ENCODE measurements around the gene TRAF3IP1.

Gene TRAF3IP1

DNA sequence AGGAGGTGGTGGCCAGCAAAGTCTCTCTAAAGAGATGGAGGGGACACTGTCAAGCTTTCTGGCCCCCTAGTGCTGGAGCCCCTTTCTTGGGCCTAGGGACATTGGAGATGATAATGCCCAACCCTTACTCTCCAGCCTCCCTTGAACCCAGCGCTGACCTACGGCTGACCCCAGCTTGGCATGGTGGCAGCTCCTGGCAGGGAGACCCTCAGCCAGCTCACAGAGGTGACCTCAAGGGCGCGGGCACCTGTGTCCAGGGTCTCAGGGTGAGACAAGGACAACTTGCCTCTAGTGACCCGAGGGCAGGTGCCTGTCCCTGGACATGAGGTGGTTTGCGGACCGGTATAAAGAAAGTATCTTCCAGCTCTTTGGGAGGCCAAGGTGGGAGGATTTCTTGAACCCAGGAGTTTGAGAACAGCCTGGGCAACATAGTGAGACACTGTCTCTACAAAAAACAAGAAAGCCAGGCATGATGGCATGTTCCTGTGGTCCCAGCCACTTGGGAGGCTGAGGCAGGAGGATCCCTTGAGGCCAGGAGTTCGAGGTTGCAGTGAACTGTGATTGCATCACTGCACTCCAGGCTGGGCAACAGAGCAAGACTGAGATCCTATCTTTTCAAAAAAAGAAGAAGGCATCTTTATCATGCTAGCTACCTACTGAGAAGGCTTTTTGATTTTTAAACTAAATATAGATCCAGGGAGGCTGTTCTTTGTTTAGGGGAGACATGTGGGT lies 28.6 kb upstream of the TRAF3IP1 start:
- no peak for ATAC-seq
- TF ChIP-seq ZFP3 (CRISPR knock-in tag; IDR thresholded peaks at IDR 0.05) (no peak), ZFP30 (CRISPR knock-in tag; IDR thresholded peaks at IDR 0.05) (no peak), PPARA (CRISPR knock-in tag; IDR thresholded peaks at IDR 0.05; ENCODE audit: borderline replicate concordance) (no peak), SNAI2 (CRISPR knock-in tag; IDR thresholded peaks at IDR 0.05) (no peak), ZNF8 (CRISPR knock-in tag; IDR thresholded peaks at IDR 0.05) (no peak), BACH2 (CRISPR knock-in tag; IDR thresholded peaks at IDR 0.05; ENCODE audit: borderline replicate concordance) (no peak), TCF4 (CRISPR knock-in tag; IDR thresholded peaks at IDR 0.05; ENCODE audit: borderline replicate concordance) (no peak), TOX (CRISPR knock-in tag; IDR thresholded peaks at IDR 0.05; ENCODE audit: borderline replicate concordance) (no peak), OSR1 (CRISPR knock-in tag; IDR thresholded peaks at IDR 0.05) (no peak), ARNTL (CRISPR knock-in tag; IDR thresholded peaks at IDR 0.05; ENCODE audit: borderline replicate concordance, low read depth) (no peak), ZC3H10 (CRISPR knock-in tag; IDR thresholded peaks at IDR 0.05) (no peak), ZNF70 (CRISPR knock-in tag; IDR thresholded peaks at IDR 0.05) (no peak), ESRRG (CRISPR knock-in tag; IDR thresholded peaks at IDR 0.05) (no peak), ISL1 (CRISPR knock-in tag; IDR thresholded peaks at IDR 0.05) (no peak), RARB (CRISPR knock-in tag; IDR thresholded peaks at IDR 0.05) (no peak), GLIS3 (CRISPR knock-in tag; IDR thresholded peaks at IDR 0.05) (no peak)
- TF ChIP-seq, protein P1, sequence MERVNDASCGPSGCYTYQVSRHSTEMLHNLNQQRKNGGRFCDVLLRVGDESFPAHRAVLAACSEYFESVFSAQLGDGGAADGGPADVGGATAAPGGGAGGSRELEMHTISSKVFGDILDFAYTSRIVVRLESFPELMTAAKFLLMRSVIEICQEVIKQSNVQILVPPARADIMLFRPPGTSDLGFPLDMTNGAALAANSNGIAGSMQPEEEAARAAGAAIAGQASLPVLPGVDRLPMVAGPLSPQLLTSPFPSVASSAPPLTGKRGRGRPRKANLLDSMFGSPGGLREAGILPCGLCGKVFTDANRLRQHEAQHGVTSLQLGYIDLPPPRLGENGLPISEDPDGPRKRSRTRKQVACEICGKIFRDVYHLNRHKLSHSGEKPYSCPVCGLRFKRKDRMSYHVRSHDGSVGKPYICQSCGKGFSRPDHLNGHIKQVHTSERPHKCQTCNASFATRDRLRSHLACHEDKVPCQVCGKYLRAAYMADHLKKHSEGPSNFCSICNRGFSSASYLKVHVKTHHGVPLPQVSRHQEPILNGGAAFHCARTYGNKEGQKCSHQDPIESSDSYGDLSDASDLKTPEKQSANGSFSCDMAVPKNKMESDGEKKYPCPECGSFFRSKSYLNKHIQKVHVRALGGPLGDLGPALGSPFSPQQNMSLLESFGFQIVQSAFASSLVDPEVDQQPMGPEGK (CRISPR knock-in tag; IDR thresholded peaks at IDR 0.05; ENCODE audit: borderline replicate concordance), result no peak
- TF ChIP-seq, protein P2, sequence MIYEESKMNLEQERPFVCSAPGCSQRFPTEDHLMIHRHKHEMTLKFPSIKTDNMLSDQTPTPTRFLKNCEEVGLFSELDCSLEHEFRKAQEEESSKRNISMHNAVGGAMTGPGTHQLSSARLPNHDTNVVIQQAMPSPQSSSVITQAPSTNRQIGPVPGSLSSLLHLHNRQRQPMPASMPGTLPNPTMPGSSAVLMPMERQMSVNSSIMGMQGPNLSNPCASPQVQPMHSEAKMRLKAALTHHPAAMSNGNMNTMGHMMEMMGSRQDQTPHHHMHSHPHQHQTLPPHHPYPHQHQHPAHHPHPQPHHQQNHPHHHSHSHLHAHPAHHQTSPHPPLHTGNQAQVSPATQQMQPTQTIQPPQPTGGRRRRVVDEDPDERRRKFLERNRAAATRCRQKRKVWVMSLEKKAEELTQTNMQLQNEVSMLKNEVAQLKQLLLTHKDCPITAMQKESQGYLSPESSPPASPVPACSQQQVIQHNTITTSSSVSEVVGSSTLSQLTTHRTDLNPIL (CRISPR knock-in tag; IDR thresholded peaks at IDR 0.05; ENCODE audit: low read depth), result no peak

DNA sequence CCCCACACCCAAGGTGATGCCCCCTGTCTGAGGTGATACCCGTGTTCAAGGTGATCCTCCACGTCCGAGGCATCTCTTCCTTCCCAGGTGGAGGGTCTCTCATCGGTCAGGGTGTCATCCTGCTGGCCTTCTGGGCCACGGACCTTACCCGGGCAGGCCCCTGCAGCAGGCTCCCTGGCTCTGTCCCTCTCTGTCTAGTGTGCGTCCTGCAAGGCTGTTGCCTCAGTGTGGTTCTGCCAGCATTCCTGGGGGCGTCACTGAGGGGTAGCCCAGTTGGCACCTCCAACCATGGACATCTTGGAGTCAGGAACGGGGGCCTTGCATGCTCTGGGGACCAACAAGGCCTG lies 26.3 kb upstream of the TRAF3IP1 start:
- TF ChIP-seq TCF4 (CRISPR knock-in tag; IDR thresholded peaks at IDR 0.05; ENCODE audit: borderline replicate concordance) (no peak), CSDC2 (CRISPR knock-in tag; IDR thresholded peaks at IDR 0.05) (no peak), TOX (CRISPR knock-in tag; IDR thresholded peaks at IDR 0.05; ENCODE audit: borderline replicate concordance) (no peak), ESRRG (CRISPR knock-in tag; IDR thresholded peaks at IDR 0.05) (no peak), OSR1 (CRISPR knock-in tag; IDR thresholded peaks at IDR 0.05) (no peak), GLIS3 (CRISPR knock-in tag; IDR thresholded peaks at IDR 0.05) (no peak), ARNTL (CRISPR knock-in tag; IDR thresholded peaks at IDR 0.05; ENCODE audit: borderline replicate concordance, low read depth) (no peak), ISL1 (CRISPR knock-in tag; IDR thresholded peaks at IDR 0.05) (no peak), ZFP30 (CRISPR knock-in tag; IDR thresholded peaks at IDR 0.05) (no peak)
- TF ChIP-seq, protein P3, sequence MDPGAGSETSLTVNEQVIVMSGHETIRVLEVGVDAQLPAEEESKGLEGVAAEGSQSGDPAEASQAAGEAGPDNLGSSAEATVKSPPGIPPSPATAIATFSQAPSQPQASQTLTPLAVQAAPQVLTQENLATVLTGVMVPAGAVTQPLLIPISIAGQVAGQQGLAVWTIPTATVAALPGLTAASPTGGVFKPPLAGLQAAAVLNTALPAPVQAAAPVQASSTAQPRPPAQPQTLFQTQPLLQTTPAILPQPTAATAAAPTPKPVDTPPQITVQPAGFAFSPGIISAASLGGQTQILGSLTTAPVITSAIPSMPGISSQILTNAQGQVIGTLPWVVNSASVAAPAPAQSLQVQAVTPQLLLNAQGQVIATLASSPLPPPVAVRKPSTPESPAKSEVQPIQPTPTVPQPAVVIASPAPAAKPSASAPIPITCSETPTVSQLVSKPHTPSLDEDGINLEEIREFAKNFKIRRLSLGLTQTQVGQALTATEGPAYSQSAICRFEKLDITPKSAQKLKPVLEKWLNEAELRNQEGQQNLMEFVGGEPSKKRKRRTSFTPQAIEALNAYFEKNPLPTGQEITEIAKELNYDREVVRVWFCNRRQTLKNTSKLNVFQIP (CRISPR knock-in tag; IDR thresholded peaks at IDR 0.05; ENCODE audit: borderline replicate concordance, low read depth), result no peak
- TF ChIP-seq, protein P4, sequence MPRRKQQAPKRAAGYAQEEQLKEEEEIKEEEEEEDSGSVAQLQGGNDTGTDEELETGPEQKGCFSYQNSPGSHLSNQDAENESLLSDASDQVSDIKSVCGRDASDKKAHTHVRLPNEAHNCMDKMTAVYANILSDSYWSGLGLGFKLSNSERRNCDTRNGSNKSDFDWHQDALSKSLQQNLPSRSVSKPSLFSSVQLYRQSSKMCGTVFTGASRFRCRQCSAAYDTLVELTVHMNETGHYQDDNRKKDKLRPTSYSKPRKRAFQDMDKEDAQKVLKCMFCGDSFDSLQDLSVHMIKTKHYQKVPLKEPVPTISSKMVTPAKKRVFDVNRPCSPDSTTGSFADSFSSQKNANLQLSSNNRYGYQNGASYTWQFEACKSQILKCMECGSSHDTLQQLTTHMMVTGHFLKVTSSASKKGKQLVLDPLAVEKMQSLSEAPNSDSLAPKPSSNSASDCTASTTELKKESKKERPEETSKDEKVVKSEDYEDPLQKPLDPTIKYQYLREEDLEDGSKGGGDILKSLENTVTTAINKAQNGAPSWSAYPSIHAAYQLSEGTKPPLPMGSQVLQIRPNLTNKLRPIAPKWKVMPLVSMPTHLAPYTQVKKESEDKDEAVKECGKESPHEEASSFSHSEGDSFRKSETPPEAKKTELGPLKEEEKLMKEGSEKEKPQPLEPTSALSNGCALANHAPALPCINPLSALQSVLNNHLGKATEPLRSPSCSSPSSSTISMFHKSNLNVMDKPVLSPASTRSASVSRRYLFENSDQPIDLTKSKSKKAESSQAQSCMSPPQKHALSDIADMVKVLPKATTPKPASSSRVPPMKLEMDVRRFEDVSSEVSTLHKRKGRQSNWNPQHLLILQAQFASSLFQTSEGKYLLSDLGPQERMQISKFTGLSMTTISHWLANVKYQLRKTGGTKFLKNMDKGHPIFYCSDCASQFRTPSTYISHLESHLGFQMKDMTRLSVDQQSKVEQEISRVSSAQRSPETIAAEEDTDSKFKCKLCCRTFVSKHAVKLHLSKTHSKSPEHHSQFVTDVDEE (CRISPR knock-in tag; IDR thresholded peaks at IDR 0.05), result no peak
- ATAC-seq, result no peak

DNA sequence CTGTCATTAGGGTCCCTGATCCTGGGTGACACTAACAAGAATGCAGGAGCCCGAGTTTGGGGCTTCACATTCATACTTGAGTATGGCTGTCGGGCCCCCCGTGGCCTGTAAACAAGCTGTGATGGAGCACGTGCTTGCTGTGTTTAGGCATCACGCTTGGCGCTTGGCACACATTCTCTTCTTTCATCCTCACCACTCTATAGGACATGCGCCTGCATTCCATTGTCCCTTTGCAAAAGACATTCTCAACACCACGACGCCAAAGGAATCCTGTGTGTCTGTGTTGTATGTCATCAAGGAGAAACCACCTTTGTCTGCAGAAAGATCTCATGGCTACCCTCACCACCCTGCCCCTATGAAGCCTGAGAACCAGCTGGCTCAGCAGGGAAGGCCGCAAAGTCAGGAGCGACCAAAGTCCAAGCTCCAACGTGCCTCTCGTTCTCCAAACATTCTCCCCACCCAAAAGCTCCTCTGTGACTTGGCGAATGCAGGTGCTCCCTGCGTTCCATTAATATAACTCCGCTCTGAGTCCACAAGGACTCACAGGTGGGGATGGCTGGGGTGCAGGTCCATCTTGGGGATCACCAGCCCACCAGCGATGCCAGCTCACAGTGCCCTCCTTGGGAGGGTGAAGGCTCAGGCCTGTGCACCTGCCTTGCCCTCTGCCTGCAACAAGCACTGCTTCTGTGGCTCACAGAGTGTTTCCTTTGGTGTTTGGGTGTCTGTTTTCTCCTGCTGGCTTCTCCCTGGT lies 25.8 kb upstream of the TRAF3IP1 start:
- no peak for ATAC-seq
- TF ChIP-seq PPARA (CRISPR knock-in tag; IDR thresholded peaks at IDR 0.05; ENCODE audit: borderline replicate concordance) (no peak), TOX (CRISPR knock-in tag; IDR thresholded peaks at IDR 0.05; ENCODE audit: borderline replicate concordance) (no peak), ZFP30 (CRISPR knock-in tag; IDR thresholded peaks at IDR 0.05) (no peak)
